Body of pancreas (tissue), 4 donors: ENCODE results near the gene RFC3.

Experiments
- CTCF ChIP-seq, 7 experiments: fragments of 450-650 bp in 4 of 7; fragments of 200-600 bp in 3 of 7; sonication (generic) in 3 of 7; IDR thresholded peaks; one replicate each; pipeline ENCODE4 v1.5.1; 2016 to 2019; ENCODE audit warnings: antibody characterized with exemption in 7 of 7
- POLR2A ChIP-seq, 3 donors: fragments of 450-650 bp; IDR thresholded peaks; one replicate each; pipeline ENCODE4 v1.6.1; 2016; ENCODE audit warnings: antibody characterized with exemption in 3 of 3, mild to moderate bottlenecking in 2 of 3

GRCh38 chr13:33879118-33879517, 61.2 kb downstream of the RFC3 start:
- TF ChIP-seq CTCF (IDR thresholded peaks at IDR 0.05) (no peak), POLR2A (IDR thresholded peaks at IDR 0.05) (no peak)
